SHP77 (cell line): ENCODE measurements around the gene MSTO1.
"Not testable (repeated sequence)": the region's sequence is repeated elsewhere in the genome, so short reads cannot be mapped to it uniquely, and the experiment has no call there.

Experiments used
- DNase-seq, 2 experiments: peaks; one replicate each; lab custom pipeline; 2025; lab: John Stamatoyannopoulos, UW

Gene MSTO1

DNA sequence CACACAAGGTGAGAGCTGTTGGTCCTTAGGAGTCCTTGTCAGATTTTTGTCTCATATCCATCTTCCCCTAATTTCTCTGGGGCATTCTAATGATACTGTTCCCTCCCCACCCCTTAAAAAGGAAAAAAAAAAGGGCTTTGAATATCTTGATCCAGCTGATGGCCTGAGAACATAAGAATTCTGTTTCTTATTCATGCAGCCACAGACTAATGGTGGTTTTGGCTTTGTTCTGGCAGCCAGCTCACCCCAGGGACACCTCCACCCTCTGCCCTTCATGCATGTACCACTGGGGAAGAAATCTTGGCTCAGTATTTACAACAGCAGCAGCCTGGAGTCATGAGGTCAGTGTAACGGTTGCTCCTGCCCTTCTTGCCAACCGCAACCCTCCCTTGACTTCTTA lies 3.2 kb downstream of the MSTO1 start:
- not testable (repeated sequence) for DNase-seq

GRCh38 chr1:155622191-155622590 lies 12.2 kb downstream of the MSTO1 start:
- DNase-seq = no peak

DNA sequence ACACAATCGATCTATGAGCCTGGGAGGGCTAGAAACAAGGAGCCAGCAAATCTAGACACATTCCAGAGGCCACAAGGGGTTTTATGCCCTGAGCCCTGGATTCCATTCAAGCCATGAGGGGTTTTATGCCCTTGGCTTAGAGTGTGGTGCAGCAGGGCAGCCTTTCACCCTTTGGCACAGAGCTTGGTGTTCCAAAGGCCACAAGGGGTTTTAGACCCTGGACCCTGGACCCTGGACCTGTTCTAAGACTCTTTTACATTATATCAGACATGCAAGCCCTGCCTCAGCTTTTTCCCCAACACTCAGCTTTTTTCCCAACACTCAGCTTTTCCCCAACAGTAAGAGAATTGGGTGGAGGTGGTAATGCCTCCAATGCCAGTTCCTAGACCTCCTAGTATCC lies 13.3 kb downstream of the MSTO1 start:
- no peak for DNase-seq

DNA sequence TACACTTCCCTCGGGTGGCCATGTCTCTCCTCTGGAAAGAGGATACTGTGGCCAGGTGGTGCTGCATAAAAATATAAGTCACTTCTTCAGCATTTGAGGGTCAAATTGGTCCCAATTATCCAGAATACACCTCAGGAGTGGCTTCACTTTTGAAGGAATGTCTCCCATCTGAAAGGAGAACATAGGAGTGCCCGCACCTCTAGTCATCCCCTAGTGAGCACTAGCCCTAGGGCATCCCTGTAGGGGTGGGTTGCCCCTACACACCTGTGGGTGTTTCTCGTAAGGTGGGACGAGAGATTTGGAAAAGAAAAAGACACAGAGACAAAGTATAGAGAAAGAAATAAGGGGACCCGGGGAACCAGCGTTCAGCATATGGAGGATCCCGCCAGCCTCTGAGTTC lies 16.4 kb downstream of the MSTO1 start:
- not testable (repeated sequence) for DNase-seq

GRCh38 chr1:155636397-155637153 lies 26.6 kb downstream of the MSTO1 start:
- no peak for DNase-seq

DNA sequence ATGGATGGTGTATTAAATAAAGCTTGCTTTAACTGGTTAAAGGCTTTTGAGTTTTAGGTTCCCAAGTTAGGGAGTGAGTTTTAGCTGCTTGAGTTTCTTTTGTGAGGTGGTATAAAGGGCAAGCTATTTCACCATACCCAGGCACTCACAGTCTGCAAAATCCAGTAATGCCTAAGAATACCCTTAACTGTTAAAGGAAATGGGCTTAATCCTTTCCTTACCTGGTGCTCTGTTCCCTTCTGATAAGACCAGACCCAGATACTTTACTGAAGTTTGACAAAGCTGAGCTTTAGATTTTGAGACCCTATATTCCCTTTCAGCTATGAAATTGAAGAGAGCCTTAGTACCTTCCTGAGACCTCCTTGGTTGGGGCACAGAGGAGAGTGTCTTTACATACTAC lies 30.3 kb downstream of the MSTO1 start:
- no peak for DNase-seq

GRCh38 chr1:155642559-155643180 lies 32.7 kb downstream of the MSTO1 start:
- not testable (repeated sequence) for DNase-seq

DNA sequence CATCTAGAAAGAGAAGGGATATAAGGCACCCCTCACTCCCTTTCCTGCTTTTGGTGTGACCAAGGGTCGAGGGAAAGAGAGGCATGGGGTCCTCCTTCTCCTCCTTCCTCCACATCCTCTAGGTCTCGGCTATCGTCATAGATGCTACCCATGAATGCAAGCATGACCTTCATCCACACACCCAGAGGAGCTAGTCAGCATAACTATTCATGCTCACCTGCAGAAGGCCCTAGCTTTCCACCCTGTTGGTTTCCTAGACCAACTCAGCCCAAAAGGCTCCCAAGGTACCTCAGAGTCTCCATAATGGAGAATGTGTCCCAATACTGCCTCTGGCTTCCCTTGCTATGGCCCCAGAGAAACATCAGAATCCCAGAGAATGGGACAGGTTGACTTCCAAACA lies 33.2 kb downstream of the MSTO1 start:
- DNase-seq = no peak

GRCh38 chr1:155645034-155645598 lies 35.1 kb downstream of the MSTO1 start:
- DNase-seq = no peak

DNA sequence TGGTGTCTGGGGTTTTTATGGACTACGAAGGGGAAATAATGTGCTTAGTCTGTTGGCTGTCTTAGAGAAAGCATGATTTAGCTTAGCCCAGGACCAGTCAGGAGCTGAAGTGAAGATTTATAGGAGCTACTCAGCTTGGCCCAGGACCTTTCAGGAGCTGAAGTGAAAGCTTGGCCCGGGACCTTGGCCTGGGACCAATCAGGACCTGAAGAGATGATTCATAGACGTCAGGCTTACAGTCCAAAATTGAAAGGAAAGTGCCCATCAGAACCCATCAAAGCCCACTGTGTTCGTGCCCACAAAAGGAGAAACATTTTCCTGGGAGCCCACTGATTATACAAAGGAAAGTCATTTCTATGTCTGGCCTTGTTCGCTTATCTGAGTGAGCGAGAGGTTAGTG lies 35.6 kb downstream of the MSTO1 start:
- no peak for DNase-seq

DNA sequence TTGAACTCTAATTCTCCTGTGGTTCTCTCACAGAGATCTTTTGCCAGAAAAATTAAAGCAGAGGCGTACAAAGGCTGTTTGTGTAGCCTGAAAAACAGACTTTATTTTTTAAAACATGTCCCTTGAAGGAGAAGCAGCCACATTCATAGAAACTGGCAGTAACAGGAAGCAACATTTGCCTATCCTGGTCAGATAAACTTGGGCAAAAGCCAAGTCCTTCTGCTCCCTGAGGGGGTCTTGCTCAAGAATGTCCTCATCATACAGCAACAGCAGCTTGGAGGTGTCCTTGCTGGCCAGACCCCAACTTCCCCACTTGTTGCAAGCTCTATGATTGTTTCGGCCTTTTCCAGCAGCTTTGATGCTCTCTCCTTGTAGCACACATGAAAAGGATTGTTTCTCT lies 36.3 kb downstream of the MSTO1 start:
- no peak for DNase-seq

DNA sequence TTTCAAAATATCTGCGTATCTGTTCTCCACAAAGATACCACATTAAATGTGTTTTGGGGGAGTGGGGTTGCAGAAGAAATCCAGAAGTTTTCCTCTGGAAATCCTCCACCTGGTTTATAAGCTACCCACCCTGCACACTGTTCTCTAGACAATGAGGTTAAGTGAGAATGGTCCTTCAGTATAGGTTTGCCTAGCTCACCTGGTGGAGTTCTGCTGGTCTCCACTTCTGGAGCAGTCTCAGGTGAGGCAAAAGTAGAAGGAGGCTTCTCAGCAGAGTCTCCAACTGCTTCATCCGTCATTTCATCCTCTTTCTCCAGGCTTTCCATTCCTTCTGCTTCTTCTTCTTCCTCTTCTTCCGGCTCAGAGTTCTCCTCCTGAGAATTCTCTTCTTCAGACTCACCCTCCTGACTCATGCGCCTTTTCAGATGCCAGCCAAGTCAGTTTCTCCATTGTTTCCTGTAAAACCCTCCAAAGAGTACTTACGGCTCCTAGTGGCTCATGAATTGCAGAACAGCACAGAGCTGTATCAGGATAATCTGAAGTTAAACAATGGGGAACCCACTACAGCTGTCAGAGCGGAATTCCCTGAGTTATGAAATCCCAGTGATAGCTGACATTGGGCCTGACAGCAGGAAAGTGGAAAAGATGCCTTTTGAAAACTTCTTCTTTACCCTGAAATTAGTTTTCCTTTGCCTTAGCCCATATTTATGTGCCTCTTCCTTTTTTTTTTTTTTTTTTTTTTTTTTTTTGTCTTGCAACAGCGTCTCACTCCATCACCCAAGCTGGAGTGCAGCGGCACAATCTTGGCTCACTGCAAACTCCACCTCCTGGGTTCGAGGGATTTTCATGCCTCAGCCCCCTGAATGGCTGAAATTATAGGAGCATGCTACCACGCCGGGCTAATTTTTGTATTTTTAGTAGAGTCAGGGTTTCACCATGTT lies 38.5 kb downstream of the MSTO1 start:
- peak; percentile 42 to 55 for DNase-seq

DNA sequence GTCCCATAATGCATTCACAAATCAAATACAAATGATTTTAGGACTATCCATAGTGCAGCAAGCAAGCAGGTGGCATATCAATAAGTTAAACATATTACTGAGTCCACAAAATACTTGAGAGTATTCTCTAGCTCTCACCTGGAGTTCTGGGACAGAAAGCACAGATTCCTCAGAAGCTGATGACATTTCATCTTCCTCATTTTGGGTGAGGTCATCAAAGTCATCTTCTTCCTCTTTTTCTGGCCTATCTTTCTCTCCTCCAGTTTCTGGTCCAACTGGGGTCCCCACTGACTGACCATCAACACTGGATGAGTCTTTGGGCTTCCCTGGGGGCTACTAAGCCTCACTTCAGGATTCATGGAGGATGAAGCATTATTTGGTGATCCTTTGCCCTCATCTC lies 39.7 kb downstream of the MSTO1 start:
- DNase-seq = no peak

- DNase-seq = no peak
These were observed 40.3 kb downstream of the MSTO1 start for GRCh38 chr1:155650231-155650757.

DNA sequence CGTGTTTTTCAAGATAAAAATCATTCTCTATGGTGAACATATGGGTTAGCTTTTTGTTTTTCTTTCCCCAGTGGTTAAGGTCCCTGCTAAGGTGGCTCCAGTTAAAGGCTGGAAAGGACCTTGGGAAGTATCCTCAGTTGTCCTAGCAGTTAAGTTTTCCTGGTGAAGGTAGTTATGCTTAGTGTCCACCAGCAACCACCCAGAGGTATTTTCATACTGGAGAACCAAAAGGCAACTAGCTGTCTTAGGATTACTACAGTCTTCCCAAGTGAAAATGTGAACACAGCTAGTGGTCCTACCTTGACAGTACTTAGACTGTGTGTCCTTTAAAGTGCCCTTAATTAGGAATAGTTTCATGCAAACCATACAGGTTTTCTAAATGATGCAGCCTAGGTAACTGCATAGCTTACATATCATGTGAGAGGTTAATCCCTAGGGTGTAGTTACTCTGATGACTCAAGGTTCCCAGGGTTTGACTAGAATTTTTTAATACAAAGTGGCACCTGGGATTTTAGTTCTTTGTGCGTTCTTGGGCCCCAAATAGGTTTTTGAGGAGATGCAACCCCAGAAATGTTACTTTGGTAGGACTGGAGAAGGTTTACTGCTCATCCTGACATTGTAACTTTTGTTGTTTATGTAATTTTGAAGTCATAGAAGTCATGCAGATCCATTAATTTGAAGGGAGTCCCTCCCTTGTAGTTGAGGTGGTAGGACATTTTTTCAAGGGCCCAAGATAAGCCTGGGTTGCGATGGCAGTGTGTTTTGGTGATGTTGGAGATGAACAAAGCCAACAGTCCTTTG lies 42.0 kb downstream of the MSTO1 start:
- DNase-seq = no peak

DNA sequence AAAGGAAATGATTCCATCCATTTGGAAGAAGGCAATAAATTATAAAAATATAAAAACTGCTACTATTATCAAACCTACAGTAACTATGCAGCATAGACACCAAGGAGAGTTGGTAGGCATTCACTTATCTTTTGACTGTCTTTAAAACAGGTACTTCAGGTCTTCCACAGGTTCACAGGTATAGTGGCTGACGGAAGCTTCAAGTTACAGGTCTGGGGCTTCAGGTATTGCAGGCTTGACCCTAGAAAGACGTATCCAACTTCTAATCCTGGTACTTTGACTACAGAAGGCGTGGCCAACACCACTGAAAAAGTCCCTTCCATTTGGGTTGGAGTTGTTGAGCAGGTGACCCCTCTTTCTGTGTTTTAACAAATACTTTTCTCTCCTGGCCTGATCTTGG lies 42.9 kb downstream of the MSTO1 start:
- no peak for DNase-seq

- DNase-seq = no peak
These were observed 47.4 kb downstream of the MSTO1 start for GRCh38 chr1:155657463-155657862.

- DNase-seq = not testable (repeated sequence)
These were observed 51.2 kb downstream of the MSTO1 start for GRCh38 chr1:155661239-155661638.
